Fibroblast of pulmonary artery (primary cell): ENCODE data around the gene FYB2.
"Not testable (repeated sequence)": the region's sequence is repeated elsewhere in the genome, so short reads cannot be mapped to it uniquely, and the experiment has no call there.

Experiments used
- DNase-seq: peaks from one replicate; pipeline ENCODE4 v3.0.0-alpha.2; 2010; ENCODE audit warnings: low read depth
- H3K4me3 ChIP-seq: replicated peaks from 2 replicates; pipeline ENCODE4 v1.5.1; 2011; ENCODE audit warnings: low read depth, mild to moderate bottlenecking, control low read depth, low read length, moderate library complexity
- TF ChIP-seq, protein P1 (sequence below): IDR thresholded peaks from 2 replicates; pipeline ENCODE4 v1.5.1; 2011; ENCODE audit warnings: mild to moderate bottlenecking, control low read depth, low read length, inconsistent platforms; ENCODE audit errors: missing control alignments

The FYB2 gene

DNA sequence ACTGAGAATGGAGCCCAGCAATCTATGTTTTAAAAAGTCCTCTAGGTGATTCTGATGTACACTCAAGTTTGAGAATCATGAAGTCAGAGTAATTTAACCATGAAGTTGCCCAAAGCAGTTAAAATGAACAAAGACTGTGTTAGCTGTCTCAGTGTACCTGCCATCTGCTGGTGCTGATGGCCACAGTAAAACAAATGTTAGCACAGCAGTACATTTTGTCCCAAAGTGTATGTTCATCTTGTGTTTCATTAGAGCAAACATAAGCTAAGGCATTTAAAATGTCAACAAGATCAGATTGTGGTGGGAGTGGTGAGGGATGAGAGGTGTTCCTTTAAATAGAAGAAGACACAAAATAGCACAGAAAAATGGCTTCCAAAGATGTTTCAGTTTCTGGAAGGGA is 31.1 kb downstream of the FYB2 start:
- TF ChIP-seq, protein P1, sequence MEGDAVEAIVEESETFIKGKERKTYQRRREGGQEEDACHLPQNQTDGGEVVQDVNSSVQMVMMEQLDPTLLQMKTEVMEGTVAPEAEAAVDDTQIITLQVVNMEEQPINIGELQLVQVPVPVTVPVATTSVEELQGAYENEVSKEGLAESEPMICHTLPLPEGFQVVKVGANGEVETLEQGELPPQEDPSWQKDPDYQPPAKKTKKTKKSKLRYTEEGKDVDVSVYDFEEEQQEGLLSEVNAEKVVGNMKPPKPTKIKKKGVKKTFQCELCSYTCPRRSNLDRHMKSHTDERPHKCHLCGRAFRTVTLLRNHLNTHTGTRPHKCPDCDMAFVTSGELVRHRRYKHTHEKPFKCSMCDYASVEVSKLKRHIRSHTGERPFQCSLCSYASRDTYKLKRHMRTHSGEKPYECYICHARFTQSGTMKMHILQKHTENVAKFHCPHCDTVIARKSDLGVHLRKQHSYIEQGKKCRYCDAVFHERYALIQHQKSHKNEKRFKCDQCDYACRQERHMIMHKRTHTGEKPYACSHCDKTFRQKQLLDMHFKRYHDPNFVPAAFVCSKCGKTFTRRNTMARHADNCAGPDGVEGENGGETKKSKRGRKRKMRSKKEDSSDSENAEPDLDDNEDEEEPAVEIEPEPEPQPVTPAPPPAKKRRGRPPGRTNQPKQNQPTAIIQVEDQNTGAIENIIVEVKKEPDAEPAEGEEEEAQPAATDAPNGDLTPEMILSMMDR: no peak
- no peak overlapping the region for H3K4me3 ChIP-seq
- DNase-seq: no peak

DNA sequence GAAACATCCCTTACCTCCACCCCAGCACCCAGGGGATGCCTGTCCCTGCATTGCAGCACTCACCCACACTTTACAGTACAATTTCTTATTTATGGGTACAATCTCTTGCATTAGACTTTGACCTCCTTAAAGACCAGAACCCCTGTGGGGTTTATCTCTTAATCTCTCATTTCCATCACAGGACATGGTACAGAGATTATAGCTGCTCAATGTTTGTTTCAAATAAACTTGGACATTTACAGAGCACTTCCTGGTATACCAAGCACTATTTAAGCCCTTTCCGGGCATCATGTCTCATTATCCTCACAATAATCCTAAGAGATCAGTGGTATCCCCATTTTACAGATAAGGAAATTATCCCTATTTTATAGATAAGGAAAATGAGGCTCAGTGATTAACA is 31.9 kb downstream of the FYB2 start:
- DNase-seq: no peak
- TF ChIP-seq, protein P1: no peak
- no peak overlapping the region for H3K4me3 ChIP-seq

DNA sequence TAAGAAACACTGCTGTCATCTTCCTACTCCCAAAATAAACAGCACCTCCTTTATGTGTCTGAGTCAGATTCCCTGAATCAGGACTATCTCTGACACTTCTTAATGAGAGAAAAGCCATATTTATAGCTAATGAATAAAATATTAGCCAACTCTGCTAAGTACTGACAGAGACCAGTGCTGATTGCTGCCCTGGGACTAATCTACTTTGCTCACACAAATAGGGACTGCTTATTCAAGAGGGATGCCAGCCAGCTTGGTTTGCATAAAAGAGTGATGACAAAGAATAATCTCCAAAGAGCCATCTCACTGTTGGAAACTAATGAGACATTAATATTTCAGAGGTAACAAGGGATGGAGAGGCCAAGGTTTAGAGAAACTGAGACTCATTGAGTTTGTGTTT is 36.4 kb downstream of the FYB2 start:
- H3K4me3 ChIP-seq: no peak overlapping the region
- DNase-seq: no peak
- TF ChIP-seq, protein P1: no peak

DNA sequence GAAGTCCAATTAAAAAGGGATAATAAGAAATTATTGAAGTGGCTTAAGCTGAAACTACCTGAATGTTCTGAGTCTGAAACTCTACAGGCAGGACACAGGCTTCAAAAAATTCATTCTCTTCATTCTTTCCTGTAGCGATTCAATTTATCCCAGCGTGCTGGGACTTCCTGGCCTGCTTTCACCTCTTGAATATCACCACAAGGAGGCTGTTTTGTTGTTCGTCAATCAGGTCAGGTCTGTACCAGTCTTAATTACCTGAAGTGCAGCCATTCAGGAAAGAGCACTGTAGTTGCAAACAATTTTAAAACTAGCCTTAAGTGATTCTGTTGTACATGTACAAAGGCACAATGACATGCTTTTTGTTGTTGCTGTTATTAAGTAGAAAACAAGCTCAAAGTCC is 38.4 kb downstream of the FYB2 start:
- TF ChIP-seq, protein P1: no peak
- no peak for DNase-seq
- H3K4me3 ChIP-seq: no peak overlapping the region

DNA sequence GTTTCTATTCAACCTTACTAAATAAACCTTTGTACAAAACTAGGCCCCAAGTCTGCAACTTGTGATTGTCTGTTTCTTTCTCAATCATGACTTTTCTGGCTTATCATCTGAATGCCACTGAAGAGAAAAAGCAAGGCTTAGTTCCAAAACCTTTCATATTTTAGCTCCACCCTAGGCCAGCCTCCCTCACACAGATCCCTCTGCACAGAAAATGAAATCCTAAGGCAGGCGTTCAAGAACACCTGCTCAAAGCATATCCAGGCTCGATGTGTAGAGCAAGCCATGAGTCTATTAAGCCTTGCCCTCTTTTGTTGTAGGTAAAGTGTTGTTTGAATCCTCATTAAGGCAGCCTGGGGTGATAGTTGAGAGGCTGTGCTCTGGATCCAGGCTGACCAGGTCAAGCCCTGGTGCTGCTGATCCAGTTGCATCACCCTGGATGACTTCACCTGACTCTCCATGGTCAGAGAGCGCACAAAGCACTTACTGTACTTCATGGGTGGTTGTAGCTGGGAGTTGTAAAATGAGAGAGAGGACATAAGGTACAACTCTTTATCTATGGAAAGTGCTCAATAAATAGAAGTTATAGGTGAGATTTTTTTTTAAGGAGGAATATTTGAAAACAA is 39.0 kb downstream of the FYB2 start:
- DNase-seq: no peak
- no peak overlapping the region for H3K4me3 ChIP-seq
- TF ChIP-seq, protein P1: no peak

DNA sequence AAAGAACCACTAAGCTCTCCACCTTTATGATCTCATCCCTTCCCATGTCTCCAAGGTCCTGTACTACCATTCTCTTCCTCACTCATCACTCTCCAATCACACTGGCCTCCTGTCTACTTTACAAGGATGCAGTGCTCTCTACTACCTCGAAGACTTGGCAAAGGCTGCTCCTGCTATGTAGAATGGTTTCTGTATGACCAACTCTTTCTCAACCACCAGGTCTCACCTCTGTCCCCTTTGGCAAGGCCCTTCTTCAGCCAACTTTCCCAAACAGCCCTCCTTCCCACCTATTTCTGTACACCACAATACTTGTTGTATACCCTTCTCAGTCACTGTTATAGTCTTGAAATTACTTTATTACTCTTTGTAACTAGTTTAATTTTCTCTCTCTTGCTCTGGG is 41.2 kb downstream of the FYB2 start:
- TF ChIP-seq, protein P1: no peak
- no peak overlapping the region for H3K4me3 ChIP-seq
- DNase-seq: no peak

DNA sequence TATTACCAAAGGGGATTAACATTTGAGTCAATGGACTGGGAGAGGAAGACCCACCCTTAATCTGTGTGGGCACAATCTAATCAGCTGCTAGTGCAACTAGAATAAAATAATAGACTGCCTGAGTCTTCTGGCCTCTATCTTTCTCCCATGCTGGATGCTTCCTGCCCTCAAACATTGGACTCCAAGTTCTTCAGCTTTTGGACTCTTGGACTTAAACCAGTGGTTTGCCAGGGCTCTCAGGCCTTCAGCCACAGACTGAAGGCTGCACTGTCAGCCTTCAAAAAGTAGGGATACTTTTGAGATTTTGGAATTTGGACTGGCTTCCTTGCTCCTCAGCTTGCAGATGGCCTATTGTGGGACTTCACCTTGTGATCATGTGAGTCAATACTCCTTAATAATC is 44.5 kb downstream of the FYB2 start:
- H3K4me3 ChIP-seq, DNase-seq: not testable (repeated sequence)
